A549 treated with AZD2906 at 1 μM for 4 hours (cell line): ENCODE results near the gene TNFRSF17. TPM values are rescaled to one million over a fixed set of nuclear protein-coding genes. Genes with fewer than 3 reads are reported as not detected.

Source experiments
- total RNA-seq: library from RNA; stranded (reverse); fragments of 200-300 nt; extraction: Qiagen RNA extraction; gene quantifications from 5 replicates; pipeline ENCODE4 v1.2.3, GENCODE V29; 2022

Gene TNFRSF17
- not detected in 5 replicates for total RNA-seq

GRCh38 chr16:11964761-11965551 lies at the start of gene TNFRSF17:
Gene TNFRSF17, plus strand, starts transcription at chr16:11965210. Its CDS starts 115 bp downstream, at chr16:11965325.

GRCh38 chr16:11915644-11916523 lies 49.1 kb upstream of the TNFRSF17 start, which contains the start of gene GSPT1:
Gene GSPT1, minus strand, starts transcription at chr16:11915956. Its CDS starts 236 bp downstream, at chr16:11915720.

GRCh38 chr16:11941945-11942344 lies 23.1 kb upstream of the TNFRSF17 start, which contains the start of gene NPIPB2:
Gene NPIPB2, minus strand, starts transcription at chr16:11942045. Its CDS starts 0 bp downstream, at chr16:11942045.

Other genes with a start within 250 kb of the TNFRSF17 start
- gene TXNDC11, start 222.4 kb upstream of the TNFRSF17 start, total RNA-seq, result 39.1 to 46.4 TPM (median 44.7 TPM) in 5 replicates
- 24.8 to 36.6 TPM (median 27.5 TPM) in 5 replicates for gene ZC3H7A, start 168.0 kb upstream of the TNFRSF17 start, total RNA-seq
- gene RSL1D1, start 113.7 kb upstream of the TNFRSF17 start, total RNA-seq, result 185 to 275 TPM (median 207 TPM) in 5 replicates
- gene GSPT1, start 49.3 kb upstream of the TNFRSF17 start, total RNA-seq, result 166 to 209 TPM (median 167 TPM) in 5 replicates
- gene NPIPB2, start 23.2 kb upstream of the TNFRSF17 start, total RNA-seq, result 1.8 to 2.6 TPM (median 2.3 TPM) in 5 replicates
- gene SNX29, start 11.5 kb downstream of the TNFRSF17 start, total RNA-seq, result 2.4 to 2.8 TPM (median 2.6 TPM) in 5 replicates